ENCODE results near the gene INTS2.

The INTS2 gene

DNA sequence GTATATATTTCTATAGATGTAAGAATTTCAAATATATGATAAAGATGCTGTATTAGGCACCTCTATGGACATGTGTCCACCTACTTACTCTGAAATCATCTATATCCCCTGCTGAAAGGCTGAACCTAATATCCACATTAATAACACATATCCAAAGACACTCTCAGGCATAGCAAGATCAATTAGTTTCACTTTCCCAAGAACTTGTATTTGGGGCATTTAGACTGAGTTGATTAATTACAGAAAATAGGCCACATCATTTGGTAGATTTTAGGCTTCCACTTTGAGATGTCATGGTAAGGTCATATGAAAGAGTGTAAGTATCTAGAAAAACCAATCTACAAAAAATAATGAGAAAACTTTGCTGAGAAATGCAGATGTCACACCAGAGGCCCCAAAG lies 109.6 kb downstream of the INTS2 start:
- no peak for DNase-seq

DNA sequence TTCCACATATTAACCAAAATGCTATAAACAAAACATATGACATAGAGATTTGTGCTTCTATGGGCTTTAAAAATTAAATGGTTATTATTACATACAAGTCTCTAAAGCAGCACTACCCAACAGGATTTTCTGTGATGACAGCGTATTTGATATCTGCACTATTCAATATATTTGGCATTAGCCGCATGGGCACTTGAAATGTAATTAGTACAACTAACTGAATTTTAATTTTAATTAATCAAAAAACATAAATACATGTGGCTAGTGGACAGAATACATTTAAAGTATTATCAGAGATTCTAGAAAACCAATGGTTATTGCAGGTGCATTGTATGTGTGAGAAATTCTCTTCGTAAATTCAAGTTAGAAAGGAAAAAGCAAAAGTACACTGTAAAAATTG lies 110.3 kb downstream of the INTS2 start:
- DNase-seq: no peak

DNA sequence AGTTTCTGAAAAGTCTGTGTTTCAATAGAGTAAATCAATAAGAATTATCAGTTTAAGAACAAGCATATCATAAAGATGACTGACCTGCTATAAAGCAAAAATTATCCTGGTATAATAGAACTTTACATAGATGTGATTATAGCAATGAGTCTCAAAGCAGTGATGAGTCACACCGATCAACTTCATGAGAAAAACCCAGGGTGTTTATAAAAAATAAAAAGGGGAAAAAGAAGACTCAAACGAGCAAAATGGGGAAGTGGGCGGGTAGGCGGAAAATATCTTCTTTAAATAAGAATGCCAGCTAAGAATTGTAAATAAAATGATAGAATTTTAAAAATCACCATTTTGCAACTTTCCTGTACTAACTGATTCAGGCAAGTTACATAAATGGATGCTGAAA lies 111.2 kb downstream of the INTS2 start:
- no peak for DNase-seq

GRCh38 chr17:61815863-61816503 lies 111.8 kb downstream of the INTS2 start:
- no peak for DNase-seq

Data from hippocampal formation (tissue), 2 donors.